ENCODE measurements around the gene GUCD1.

The GUCD1 gene

DNA sequence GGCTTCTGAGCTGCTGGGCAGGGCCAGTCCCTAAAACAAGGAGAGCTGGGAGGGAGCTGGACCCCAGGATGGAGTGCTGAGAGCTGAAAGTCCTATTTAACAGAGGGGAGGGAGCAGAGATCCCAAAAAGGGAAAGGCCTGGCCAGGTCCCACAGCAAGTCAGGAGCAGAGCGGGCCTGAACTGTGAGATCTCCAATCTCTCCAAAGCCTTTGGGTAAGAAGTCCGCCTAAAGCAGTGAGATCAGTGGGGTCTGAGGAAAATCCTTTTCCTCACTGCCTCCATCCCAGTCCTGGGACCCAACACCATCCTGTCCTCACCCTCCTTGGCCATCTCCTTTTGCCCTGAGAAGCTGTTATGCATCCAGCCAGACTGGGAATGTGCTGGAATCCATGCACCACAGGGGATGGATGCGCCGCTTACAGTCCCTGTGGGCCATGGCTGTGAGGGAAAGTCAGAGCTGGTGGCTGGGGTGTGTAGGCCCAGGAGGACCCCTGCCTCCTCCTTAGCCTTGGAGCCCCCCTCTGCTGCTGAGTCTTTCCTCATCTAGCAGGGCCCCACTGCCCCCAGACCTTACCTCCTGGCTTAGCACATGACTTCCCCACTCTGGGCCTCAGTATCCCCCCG is 29.3 kb upstream of the GUCD1 start:
- no peaks in the 10 kb centered on the region for H3K4me1 Mint-ChIP-seq (ENCODE audit: low read depth)
- H3K27ac Mint-ChIP-seq: no peak overlapping the region
- H3K36me3 Mint-ChIP-seq (ENCODE audit: low read depth): no peaks in the 10 kb centered on the region
- no peak overlapping the region for H3K4me3 Mint-ChIP-seq
- H3K27me3 Mint-ChIP-seq: no peaks in the 10 kb centered on the region
- H3K9me3 Mint-ChIP-seq: no peaks in the 10 kb centered on the region
- no peak for DNase-seq

DNA sequence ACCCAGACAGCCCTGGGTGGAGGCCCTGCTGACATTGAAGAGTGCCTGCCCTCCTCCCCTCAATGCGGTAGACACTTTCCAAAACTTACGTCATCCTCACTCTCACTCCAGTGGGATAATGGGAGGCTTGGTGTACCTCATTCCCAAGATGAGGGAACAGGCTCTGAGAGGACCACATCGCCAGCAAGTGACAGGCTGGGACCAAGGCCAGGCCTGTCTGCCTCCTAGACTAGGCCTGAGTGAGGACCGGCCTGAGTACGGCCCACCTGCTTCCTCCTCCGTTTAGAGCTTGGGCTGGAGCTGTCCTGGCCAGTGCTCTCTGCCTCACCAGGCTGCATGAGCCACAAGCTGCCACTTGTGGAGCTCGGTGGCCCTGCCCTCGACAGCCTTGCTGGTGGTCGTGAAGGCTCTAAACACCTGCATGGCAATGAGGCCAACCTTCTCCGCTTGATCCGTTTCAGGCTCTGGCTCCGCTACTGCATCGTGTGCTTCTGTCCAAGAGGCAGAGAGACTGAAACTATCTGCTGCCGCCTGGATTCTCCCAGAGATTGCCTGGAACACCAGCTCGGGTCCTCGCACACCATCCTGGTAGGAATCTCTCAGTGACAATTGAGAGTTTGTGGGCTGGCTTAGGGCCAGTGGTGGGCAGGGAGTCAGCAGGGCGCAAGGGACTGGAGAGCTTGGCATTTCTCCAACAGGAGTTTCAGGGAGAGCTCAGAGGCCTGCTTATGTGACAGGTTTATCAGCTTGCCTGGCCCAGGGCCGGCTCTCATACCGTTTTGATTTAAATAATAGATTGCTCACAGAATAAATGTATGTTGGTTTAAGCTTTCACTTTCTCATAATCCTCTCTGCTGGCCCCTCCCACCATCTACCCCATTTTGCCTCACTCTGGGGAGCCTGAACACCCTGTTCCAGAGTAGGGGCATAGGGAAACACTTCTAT is 28.6 kb upstream of the GUCD1 start:
- H3K36me3 Mint-ChIP-seq (ENCODE audit: low read depth): no peaks in the 10 kb centered on the region

DNA sequence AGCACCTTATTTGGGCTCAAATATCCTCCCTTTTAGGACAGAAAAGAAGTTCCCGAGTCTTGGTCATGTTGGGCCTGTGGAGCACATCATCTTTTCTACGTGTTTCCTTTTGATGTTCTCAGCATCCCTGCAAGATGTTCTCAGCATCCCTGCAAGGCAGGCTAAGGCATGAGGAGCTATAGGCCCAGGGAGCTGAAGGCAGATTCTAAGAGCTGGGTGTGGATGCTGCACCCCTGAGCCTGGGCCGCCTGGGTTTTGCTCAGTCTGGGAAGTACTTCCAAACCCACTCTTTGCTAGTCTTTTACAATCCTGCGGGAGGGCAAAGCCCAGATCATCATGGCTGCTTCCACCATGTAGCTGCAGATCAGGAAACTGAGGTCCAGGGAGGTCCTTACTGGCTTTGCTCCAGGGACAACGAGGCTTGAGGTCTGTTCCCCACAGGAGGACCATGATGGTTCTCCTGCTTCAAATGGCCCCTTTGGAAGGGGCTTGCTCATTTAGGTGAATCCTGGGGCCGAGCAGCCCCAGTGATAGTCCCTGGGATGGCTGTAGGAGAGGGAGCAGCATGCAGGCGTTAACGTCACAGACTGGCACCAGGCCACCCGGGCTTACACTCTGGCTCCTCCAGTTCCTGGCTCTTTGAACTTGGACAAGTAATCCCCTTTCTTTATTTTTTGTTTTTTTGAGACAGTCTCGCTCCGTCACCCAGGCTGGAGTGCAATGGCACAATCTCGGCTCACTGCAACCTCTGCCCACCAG is 27.3 kb upstream of the GUCD1 start:
- H3K9me3 Mint-ChIP-seq: no peaks in the 10 kb centered on the region
- no peaks in the 10 kb centered on the region for H3K4me1 Mint-ChIP-seq (ENCODE audit: low read depth)
- H3K36me3 Mint-ChIP-seq (ENCODE audit: low read depth): peaks cover 8% of the 10 kb centered on the region
- no peak overlapping the region for H3K4me3 Mint-ChIP-seq
- DNase-seq: no peak
- H3K27ac Mint-ChIP-seq: no peak overlapping the region
- no peaks in the 10 kb centered on the region for H3K27me3 Mint-ChIP-seq

More for the DNA sequence above, 28.6 kb upstream of the GUCD1 start:
- no peak for DNase-seq
- H3K27me3 Mint-ChIP-seq: no peaks in the 10 kb centered on the region
- H3K27ac Mint-ChIP-seq: no peak overlapping the region
- H3K4me3 Mint-ChIP-seq: no peak overlapping the region
- no peaks in the 10 kb centered on the region for H3K4me1 Mint-ChIP-seq (ENCODE audit: low read depth)
- H3K9me3 Mint-ChIP-seq: no peaks in the 10 kb centered on the region

DNA sequence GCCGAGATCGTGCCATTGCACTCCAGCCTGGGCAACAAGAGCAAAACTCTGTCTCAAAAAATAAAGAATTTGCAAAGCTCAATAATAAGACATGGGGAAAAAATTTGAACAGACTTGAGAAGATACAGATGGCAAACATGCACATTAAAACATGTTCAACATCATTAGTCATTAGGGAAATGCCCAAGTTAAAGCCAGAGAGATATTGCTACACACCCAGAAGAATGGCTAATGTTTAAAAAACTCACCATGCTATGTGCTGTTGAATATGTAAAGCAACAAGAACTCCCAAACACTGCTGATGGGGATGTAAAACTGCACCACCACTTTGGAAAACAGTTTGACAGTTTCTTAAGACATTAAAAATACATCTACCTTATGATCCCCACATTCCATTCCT is 25.3 kb upstream of the GUCD1 start:
- H3K4me1 Mint-ChIP-seq (ENCODE audit: low read depth): no peaks in the 10 kb centered on the region
- DNase-seq: no peak
- H3K27me3 Mint-ChIP-seq: no peaks in the 10 kb centered on the region
- peaks cover 21% of the 10 kb centered on the region for H3K36me3 Mint-ChIP-seq (ENCODE audit: low read depth)
- no peak overlapping the region for H3K27ac Mint-ChIP-seq
- H3K9me3 Mint-ChIP-seq: no peaks in the 10 kb centered on the region
- no peak overlapping the region for H3K4me3 Mint-ChIP-seq

DNA sequence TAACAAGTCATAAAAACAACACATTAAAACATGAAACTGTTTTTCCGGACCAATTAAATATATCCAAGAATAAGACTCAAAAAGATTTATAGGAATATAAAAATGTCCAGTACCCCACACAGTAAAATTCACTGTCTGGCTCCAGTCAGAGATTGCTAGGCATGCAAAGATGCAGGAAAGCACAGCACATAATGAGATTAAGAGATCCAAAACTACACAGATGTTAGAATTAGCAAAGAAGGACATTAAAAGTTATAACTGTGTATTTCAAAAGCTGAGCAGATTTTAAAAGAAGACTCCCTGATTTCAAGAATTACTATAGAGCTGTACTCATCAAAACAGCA is 24.3 kb upstream of the GUCD1 start:
- H3K9me3 Mint-ChIP-seq: no peaks in the 10 kb centered on the region
- no peak overlapping the region for H3K4me3 Mint-ChIP-seq
- H3K27me3 Mint-ChIP-seq: no peaks in the 10 kb centered on the region
- DNase-seq: no peak
- no peaks in the 10 kb centered on the region for H3K4me1 Mint-ChIP-seq (ENCODE audit: low read depth)
- H3K27ac Mint-ChIP-seq: no peak overlapping the region
- H3K36me3 Mint-ChIP-seq (ENCODE audit: low read depth): peaks cover 31% of the 10 kb centered on the region

DNA sequence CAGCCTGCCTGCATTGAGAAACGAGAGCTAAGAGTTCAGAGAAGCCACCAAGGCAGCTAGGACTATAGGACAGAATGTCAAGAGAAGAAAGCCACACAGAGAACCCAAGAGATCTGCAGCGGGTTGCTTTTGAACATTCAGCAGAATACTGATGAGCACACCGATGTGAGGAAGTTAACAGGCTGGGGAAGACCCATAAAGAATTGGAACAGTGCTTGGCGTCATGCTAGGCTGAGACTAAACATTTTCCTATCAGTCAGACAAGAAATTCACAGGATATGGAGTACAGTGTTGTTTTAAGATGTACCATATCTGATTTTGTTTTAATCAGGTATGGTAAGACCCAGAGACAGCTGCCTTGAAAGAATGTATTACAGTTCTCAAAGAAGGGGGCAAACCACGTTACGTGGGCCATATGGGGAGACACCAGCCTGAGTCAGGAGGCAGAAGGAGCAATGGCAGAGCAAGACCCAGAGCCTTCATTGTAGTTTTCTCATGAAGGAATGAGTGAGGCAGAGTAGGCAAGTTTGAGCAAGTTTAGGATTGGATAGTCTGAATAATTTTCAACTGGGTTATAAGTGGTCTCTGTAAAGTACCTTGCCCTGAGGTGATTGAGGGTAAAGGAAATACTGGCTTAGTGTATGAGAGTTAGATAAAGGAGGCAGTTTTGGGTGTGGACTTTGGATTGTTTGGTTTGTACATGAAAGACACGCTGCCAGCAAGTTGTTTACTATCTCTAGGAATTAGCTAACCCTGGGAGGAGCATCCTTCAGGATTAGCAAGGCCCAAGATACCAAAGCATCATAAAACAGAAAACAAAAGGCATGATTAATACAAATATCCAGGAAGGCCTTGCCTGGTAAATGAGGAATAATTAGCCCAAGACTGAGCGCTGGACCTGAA is 23.7 kb upstream of the GUCD1 start:
- no peaks in the 10 kb centered on the region for H3K27me3 Mint-ChIP-seq

DNA sequence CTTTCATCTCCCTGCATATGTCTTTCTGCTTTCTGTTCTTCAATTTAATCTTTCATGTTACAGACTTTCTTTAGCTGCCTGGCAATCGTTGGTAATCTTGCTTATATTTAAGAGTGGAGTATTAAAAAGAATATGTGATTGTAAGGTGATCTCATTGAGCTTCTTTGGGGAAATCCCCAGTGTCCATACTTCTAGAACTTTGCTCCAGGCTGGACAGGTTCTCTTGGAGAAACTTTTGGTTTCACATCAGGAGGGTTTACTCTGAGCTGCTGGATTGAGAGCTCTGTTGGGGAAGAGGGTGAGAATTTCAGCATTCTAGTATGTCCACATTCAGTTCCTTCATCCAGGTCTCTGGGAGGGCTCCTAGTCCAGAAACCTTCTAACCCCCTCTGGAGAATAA is 21.8 kb upstream of the GUCD1 start:
- no peak for DNase-seq
- Mint-ChIP-seq H3K36me3 (ENCODE audit: low read depth) (peaks cover 55% of the 10 kb centered on the region), H3K4me1 (ENCODE audit: low read depth) (no peaks in the 10 kb centered on the region), H3K4me3 (no peak overlapping the region), H3K27me3 (no peaks in the 10 kb centered on the region), H3K27ac (peak overlapping the region; percentile 30), H3K9me3 (no peaks in the 10 kb centered on the region)

More for the DNA sequence above, 23.7 kb upstream of the GUCD1 start:
- Mint-ChIP-seq H3K4me3 (no peak overlapping the region), H3K36me3 (ENCODE audit: low read depth) (peaks cover 37% of the 10 kb centered on the region), H3K4me1 (ENCODE audit: low read depth) (no peaks in the 10 kb centered on the region), H3K27ac (peak overlapping the region; percentile 49), H3K9me3 (no peaks in the 10 kb centered on the region)
- DNase-seq: no peak

DNA sequence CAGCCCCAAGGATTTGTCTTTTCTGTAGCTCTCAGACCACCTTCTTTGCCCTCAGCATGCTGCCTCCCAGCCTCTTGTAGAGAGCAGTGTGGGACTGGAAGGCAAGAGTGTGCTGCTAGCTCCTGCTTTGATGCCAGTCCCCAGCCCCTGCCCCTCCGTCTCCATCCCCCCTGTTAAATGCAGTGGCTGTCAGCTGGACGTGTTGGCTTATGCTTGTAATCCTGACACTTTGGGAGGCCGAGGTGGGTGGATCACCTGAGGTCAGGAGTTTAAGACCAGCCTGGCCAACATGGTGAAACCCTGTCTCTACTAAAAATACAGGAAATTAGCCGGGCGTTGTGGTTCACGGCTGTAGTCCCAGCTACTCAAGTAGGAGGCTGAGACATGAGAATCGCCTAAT is 16.3 kb upstream of the GUCD1 start:
- Mint-ChIP-seq H3K4me1 (ENCODE audit: low read depth) (peaks cover 3% of the 10 kb centered on the region), H3K27ac (no peak overlapping the region), H3K27me3 (no peaks in the 10 kb centered on the region), H3K36me3 (ENCODE audit: low read depth) (peaks cover 86% of the 10 kb centered on the region), H3K4me3 (no peak overlapping the region), H3K9me3 (no peaks in the 10 kb centered on the region)
- DNase-seq: no peak

DNA sequence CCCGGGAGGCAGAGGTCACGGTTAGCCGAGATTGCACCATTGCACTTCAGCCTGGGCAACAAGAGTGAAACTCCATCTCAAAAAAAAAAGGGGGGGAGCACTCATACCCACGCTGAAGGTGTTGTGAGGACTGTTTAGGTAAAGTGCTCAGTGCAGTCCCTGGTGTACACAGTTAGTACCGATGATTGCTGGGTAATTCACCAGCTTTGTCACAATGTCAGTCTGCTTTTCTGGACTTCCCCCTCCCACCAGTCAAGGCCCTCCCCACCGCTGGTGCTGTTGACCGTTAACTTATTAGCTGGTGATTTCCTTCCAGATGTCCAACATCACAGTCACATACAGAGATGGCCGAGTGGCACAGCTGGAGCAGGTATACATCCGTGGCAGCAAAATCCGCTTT is 12.7 kb upstream of the GUCD1 start:
- Mint-ChIP-seq H3K4me3 (no peak overlapping the region), H3K27ac (no peak overlapping the region), H3K9me3 (no peaks in the 10 kb centered on the region), H3K4me1 (ENCODE audit: low read depth) (peaks cover 33% of the 10 kb centered on the region), H3K27me3 (no peaks in the 10 kb centered on the region), H3K36me3 (ENCODE audit: low read depth) (peaks cover 91% of the 10 kb centered on the region)
- DNase-seq: no peak

DNA sequence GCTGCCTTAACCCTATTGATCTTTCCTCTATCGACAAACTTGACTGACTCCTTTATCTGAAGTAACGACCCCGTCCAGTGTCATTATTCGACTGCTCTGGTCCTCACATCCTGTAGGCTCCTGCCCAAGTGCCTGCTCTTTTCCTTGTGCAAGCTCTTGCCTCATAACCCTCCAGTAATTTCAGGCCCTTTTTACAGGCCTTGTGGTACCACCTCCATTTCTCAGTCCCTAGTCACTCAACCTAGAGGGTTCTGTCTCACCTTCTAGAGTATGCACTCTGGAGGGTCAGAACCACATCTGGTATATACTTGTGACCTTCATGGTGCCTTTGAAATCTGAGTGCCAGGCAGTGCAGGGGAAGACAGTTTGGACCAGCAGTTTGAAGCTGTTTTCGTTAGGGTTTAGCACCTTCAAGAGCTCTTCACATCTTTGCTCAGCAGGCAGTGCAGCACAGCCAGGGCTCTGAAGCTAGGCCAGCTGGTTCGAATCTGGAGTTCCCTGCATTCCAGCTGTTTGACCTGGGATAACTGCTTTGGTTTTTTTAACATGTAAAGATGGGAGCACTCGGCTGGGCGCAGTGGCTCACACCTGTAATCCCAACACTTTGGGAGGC is 12.1 kb upstream of the GUCD1 start:
- no peak for DNase-seq
- Mint-ChIP-seq H3K27ac (peak overlapping the region; percentile 44), H3K4me1 (ENCODE audit: low read depth) (peaks cover 36% of the 10 kb centered on the region), H3K4me3 (no peak overlapping the region), H3K9me3 (no peaks in the 10 kb centered on the region), H3K27me3 (no peaks in the 10 kb centered on the region), H3K36me3 (ENCODE audit: low read depth) (peaks cover 91% of the 10 kb centered on the region)

DNA sequence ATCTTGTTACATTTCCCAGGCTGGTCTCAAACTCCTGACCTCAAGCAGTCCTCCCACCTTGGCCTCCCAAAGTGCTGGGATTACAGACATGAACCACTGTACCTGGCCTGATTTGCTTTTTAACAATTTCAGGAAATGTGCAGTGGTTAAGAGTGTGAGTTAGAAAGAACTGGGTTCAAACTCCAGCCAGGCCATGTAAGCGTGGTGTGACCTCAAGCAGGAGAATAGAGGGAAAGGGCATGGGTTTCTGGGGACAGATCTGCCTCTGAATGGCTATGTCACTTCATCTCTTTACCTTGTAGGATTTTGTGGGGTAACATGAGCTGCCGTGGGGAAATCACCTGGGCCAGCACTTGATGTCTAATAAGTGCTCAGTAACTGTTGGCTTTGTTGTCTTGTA is 10.1 kb upstream of the GUCD1 start:
- Mint-ChIP-seq H3K27me3 (no peaks in the 10 kb centered on the region), H3K36me3 (ENCODE audit: low read depth) (peaks cover 84% of the 10 kb centered on the region), H3K27ac (peak overlapping the region; percentile 34), H3K4me1 (ENCODE audit: low read depth) (peaks cover 46% of the 10 kb centered on the region), H3K9me3 (no peaks in the 10 kb centered on the region), H3K4me3 (no peak overlapping the region)
- DNase-seq: no peak

DNA sequence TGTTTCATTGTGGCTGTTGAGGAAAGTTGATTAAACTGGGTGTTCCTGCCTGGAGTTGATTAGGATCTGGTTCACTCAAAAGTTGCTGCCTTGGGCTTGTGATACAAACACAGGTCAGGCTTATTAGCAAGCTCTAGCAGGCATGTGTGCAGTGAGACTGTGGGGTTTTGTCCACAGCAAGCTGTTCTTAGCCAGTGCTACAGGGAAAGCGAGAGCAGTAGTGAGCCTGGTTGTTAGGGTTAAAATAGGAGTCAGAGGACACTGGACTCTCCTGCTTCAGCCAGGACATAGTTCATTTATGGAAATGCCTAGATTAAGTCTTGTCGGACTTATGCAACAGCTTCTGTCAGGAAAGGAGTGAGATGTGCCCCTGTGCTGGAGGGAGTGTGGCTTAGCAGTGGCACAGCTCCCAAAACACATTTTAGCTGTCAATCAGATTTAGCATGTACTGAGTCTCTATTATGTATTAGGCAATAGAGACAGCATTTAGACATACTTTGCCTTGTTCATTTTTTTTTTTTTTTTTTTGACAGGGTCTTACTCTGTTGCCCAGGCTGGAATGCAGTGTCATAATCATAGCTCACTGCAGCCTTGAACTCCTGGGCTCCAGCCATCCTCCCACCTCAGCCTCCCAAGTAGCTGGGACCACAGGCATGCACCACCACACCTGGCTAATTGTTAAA is 9.6 kb upstream of the GUCD1 start:
- H3K4me3 Mint-ChIP-seq: no peak overlapping the region
- H3K27ac Mint-ChIP-seq: peak overlapping the region; percentile 71
- no peaks in the 10 kb centered on the region for H3K9me3 Mint-ChIP-seq
- H3K27me3 Mint-ChIP-seq: no peaks in the 10 kb centered on the region
- no peak for DNase-seq
- H3K36me3 Mint-ChIP-seq (ENCODE audit: low read depth): peaks cover 82% of the 10 kb centered on the region
- peaks cover 49% of the 10 kb centered on the region for H3K4me1 Mint-ChIP-seq (ENCODE audit: low read depth)

DNA sequence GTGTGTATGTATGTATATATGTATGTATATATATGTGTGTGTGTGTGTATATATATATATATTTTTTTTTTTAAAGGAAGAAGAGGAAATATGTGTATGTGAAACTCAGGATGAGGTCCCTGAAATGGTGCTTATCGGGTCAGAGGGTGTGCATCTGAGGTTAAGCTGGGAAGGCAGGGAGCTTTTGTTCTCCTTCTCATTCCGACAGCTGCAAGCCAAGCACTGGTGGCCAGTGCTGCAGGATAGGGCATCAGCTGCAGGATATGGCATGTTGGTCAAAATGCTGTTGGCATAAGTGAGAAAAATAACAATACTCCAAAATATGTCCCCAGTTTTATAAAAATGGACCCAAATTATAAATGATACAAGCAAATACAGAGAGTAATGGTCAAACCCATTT is 8.3 kb upstream of the GUCD1 start:
- Mint-ChIP-seq H3K9me3 (no peaks in the 10 kb centered on the region), H3K4me1 (ENCODE audit: low read depth) (peaks cover 62% of the 10 kb centered on the region), H3K27me3 (no peaks in the 10 kb centered on the region), H3K4me3 (no peak overlapping the region), H3K36me3 (ENCODE audit: low read depth) (peaks cover 86% of the 10 kb centered on the region), H3K27ac (no peak overlapping the region)
- no peak for DNase-seq

All from activated T-cell treated with anti-CD3 and anti-CD28 coated beads, Interleukin-2, amount 50 U/mL, for 24 hours (primary cell).